ES-I3 (cell line): ENCODE results near the gene SLC38A9.

Experiments used
- H3K36me3 ChIP-seq: 2 replicates; pipeline ENCODE4 v1.6.1; 2013; ENCODE audit warnings: mild to moderate bottlenecking, low read length, control low read depth, moderate library complexity; ENCODE audit not compliant: insufficient read depth
- H3K4me1 ChIP-seq: 2 replicates; pipeline ENCODE4 v1.6.1; 2013; ENCODE audit warnings: mild to moderate bottlenecking, control low read depth, low read length; ENCODE audit not compliant: insufficient read depth
- H3K9ac ChIP-seq: 2 replicates; pipeline ENCODE4 v1.6.1; 2013; ENCODE audit warnings: low read depth, mild to moderate bottlenecking, low read length, moderate library complexity
- H3K9me3 ChIP-seq: 2 replicates; pipeline ENCODE4 v1.6.1; 2013; ENCODE audit warnings: mild to moderate bottlenecking, low read length, moderate library complexity; ENCODE audit not compliant: control insufficient read depth, insufficient read depth

The SLC38A9 gene

DNA sequence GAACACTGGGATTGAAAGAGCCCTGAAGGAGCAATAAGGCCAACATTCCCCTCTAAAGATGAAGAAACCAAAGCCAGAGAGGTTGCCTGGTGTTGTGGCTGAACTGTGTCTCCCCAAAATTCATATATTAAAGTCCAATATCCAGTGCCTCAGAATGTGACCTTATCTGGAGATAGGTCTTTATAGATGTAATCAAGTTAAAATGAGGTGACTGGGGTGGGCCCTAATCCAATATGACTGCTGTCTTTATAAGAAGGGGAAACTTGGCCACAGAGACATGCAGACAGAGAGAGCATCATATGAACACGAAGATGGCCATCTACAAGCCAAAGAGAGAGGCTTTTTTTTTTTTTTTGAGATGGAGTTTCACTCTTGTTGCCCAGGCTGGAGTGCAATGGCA lies 110.5 kb downstream of the SLC38A9 start:
- Histone ChIP-seq H3K9ac (no peak overlapping the region), H3K36me3 (no peaks in the 10 kb centered on the region), H3K4me1 (peaks cover 38% of the 10 kb centered on the region), H3K9me3 (no peaks in the 10 kb centered on the region)

DNA sequence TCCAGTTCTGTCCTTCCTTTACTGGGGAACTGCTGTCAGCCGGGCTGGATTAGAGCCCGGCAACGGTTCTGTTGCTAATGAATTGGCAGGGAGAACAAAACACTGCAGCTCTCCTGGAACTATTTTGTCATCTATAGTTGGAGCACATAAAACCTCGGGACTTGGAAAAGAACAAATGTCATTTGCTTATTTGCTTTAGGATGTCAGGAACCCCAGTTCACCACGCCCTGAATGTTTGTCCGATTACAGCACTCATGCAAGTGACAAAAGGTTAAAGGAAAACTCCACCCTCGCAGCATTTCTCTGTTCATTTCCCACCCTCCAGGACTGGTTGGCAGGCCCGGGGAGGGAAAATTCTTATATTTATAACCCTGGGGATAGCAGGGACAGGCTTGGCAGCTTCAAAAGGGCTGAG lies 110.9 kb downstream of the SLC38A9 start:
- Histone ChIP-seq H3K4me1 (peaks cover 38% of the 10 kb centered on the region), H3K9ac (no peak overlapping the region)

DNA sequence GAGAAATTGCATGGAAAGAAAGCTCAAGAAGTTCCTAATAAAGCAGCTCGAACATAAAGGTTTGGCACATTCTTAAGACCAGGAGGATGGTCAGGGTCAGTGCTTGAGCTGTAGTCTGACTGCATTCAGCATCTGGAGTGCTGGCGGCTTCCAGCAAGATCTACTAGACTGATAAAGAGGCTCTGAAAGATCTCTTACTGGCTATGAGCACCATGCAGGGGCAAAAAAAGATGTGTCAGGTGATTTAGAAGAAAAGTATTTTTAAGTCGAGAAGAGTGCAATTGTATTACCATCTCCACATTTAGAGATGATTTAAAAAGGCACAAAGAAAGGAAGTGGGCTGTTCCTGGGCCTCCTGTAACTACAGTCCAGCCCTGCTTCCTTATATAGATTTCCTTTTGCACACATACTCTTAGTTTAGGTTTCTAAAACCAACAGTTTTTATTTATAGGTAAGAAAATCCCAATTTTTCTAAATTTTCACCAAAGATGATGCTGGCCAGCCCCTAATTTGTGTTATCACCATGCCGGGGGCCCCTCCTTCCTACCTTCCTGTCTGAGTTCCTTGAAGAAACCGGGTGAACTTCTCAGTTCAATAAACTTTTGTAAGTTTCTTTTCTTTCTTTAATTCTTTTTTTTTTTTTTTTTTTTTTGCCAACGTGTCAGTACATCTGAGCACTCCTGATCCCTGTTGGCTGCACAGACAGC lies 111.5 kb downstream of the SLC38A9 start:
- Histone ChIP-seq H3K9ac (no peak overlapping the region), H3K36me3 (no peaks in the 10 kb centered on the region), H3K4me1 (peaks cover 38% of the 10 kb centered on the region), H3K9me3 (no peaks in the 10 kb centered on the region)

More for the DNA sequence above, 110.9 kb downstream of the SLC38A9 start:
- no peaks in the 10 kb centered on the region for H3K36me3 ChIP-seq
- no peaks in the 10 kb centered on the region for H3K9me3 ChIP-seq

DNA sequence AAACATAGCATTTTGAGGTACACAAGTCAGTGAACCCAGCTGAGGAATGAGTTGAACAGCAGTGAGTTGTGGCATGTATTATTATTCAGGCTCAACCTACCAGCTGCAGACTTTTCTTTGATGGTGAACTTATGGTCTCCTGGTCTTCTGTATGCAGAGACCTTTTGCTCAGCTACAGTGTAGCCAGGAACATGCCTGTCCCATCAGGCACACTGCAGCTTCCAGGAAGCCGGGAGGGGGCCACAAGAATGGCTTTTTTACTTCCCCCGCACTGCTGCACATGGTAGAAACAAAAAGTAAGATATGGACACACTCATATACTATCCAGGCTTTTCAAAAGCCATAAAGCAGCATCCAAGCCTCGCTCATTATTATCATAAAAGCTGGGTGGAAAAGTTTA lies 112.0 kb downstream of the SLC38A9 start:
- H3K9ac ChIP-seq, result no peak overlapping the region
- H3K36me3 ChIP-seq, result no peaks in the 10 kb centered on the region
- peaks cover 38% of the 10 kb centered on the region for H3K4me1 ChIP-seq
- H3K9me3 ChIP-seq, result no peaks in the 10 kb centered on the region

DNA sequence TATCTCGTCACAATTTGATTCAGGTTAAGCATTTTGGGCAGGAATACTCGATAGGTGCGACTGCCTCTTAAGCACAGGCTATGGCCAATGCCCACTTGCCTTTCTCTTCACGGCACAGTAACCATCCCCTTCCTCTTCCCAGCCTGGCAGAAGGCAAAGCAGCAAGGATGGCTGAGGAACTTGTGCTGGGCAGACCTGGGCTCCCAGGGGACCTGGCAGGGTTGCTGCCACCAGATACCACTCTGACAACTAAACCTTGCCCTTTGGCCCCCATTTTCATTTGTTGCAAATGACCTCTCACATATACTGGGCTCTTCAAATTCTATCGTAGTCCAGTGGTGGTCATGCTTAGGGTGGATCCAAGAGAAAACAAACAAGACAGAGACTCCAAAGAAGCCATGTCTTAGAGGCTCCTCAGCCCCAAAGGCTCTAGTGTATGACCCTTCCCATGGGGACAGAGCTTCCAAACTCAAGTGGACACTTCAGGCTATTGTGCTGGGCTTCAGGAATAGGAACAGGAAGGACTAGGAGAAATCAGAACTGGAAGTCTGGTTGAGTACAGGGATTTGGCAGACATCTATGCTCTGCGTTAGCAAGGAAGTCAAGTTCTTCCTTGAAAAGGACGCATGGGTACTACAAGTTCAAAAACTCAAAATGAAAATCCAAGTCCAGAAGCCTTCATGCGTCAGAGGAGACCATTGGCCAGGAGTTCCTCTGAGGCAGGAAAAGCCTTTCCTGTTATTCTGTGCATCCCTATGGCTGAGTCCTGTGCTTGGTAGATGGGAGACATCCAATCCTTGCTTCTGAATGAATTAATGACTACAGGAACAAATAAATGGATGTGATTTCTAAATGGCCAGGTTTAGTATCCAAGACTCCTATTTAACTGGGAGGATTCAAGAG lies 112.7 kb downstream of the SLC38A9 start:
- Histone ChIP-seq H3K36me3 (no peaks in the 10 kb centered on the region), H3K9ac (no peak overlapping the region), H3K9me3 (no peaks in the 10 kb centered on the region), H3K4me1 (peaks cover 38% of the 10 kb centered on the region)

DNA sequence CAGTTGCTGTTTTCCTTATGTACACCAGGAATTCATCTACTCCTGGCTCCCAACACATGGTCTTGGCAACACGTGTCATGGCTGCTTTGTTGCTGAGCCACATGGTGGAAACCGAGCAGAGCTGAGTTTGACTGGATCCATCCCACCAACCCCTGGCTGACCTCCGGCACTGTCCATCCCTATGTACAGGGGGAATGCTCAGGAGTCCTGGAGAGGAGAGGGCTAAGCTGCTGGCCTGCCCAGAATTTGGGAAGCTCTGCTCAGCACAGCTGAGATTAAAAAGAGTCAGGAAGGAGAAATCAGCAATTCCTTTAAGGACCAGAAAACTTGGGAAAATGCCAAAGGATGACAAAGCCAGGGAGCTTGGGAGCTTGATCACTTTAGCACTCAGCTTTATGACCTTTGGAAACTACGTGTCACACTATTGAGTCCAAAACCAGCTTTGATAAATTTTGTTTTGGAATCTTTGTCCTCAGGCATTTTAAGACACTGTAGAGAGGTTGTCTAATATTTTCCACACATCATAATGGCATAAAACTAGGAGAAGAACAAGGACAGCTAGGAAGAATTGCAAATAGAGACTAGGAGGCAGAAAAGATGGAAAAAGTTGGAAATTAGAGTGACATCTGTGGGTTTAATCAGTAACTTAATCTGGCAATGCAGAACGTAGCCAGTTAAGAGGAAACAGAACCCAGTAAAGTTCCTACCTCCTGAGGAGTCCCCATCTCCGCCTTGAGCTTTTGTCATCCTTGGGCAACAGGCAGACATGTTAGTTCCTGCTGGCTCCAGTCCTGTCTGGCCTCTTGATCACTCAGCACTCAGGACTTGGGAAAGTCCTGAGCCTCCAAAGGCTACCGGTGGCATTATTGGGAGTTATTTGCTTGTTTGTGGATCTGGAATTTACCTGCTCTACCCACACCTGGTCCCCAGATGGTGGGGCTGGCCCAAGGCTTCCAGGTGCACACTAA lies 114.8 kb downstream of the SLC38A9 start:
- Histone ChIP-seq H3K9ac (no peak overlapping the region), H3K9me3 (no peaks in the 10 kb centered on the region), H3K4me1 (peaks cover 19% of the 10 kb centered on the region), H3K36me3 (no peaks in the 10 kb centered on the region)

DNA sequence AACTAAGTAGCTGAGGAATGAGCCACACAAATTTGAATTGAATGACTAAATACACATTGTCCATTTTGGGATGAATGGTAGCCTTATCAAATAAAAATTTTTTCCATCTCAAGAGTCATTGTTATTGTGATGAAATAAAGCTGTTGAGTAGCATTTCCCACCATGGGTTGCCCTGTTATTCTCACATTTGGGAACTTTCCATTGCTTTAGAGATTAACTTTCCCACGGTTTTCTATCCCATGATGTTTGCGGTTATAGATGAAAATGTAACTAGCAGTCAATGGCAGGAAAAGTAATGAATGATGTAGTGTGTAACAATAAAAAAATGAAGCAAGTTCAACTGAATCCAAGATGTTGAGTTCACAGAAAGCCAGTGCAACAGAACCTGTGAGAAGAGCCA lies 117.5 kb downstream of the SLC38A9 start:
- H3K4me1 ChIP-seq, result peaks cover 7% of the 10 kb centered on the region; the same call in 1 of the 2 replicates
- H3K9ac ChIP-seq, result no peak overlapping the region
- no peaks in the 10 kb centered on the region for H3K9me3 ChIP-seq
- H3K36me3 ChIP-seq, result no peaks in the 10 kb centered on the region

DNA sequence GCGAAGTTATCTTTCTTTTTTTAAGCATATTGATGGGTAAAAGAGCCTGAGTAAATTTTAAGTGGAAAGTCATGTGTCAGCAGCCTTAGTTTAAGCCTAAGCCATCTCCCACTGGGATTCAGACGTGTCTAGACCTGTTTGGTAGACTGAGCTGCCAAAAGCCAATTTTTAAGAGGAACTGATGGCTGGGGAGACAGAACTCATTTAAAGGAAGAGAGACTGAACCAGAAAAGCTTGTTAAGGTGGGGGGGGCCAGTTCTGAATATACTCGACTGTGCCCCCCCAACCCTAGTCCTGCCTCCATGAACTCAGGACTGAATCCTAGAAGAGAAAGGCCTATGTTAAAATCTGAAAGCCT lies 119.0 kb downstream of the SLC38A9 start:
- no peaks in the 10 kb centered on the region for H3K36me3 ChIP-seq
- H3K9ac ChIP-seq, result no peak overlapping the region
- peaks cover 7% of the 10 kb centered on the region; the same call in 1 of the 2 replicates for H3K4me1 ChIP-seq
- H3K9me3 ChIP-seq, result no peaks in the 10 kb centered on the region

DNA sequence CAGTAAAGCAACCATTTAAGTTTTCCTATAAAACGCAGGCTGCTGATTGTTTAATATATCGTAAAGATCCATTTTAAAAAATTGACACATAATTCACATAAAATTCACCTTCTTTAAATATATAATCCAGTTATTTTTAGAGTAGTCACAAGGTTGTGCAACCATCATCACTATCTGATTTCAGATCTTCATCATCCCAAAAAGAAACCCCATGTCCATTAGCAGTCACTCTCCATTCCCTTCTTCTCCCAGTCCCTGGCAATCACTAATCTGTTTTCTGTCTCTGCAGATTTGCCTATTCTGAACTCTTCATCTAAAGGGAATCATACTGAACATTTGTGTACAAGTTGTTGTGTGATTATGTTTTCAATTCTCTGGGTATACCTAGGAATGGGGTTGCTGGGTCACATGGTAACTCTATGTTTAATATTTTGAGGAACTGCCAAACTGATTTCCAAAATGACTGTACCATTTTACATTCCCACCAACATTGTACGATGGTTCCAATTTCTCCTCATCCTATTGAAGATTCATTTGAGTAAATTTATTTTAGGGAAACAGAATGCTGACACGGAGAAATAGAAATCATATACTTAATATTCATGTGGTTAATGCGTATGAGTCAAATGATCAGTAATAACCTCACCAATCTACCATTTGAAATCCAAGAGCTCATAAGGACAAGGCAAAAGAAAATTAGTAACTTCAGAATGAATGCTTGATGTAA lies 119.6 kb downstream of the SLC38A9 start:
- no peak overlapping the region for H3K9ac ChIP-seq
- no peaks in the 10 kb centered on the region for H3K9me3 ChIP-seq
- H3K4me1 ChIP-seq, result peaks cover 4% of the 10 kb centered on the region; the same call in 1 of the 2 replicates
- no peaks in the 10 kb centered on the region for H3K36me3 ChIP-seq

DNA sequence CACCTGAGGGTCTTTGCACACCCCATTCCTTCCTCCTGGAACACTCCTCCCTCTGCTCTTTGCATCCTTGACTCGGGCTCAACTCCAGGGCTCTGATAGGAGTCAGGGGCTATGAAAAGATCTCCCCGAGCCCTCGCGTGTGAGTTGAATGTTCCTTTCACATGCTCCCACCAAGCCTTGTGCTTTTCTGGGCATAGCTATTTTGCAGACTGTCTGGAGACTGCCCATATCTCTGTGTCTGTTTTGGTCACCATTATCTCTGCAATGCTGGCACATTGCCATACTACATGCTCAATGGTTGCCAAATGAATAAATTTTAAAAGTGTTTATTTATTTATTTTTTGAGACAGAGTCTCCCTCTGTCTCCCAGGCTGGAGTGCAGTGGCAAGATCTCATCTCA lies 120.4 kb downstream of the SLC38A9 start:
- Histone ChIP-seq H3K9me3 (no peaks in the 10 kb centered on the region), H3K4me1 (no peaks in the 10 kb centered on the region), H3K36me3 (no peaks in the 10 kb centered on the region), H3K9ac (no peak overlapping the region)

DNA sequence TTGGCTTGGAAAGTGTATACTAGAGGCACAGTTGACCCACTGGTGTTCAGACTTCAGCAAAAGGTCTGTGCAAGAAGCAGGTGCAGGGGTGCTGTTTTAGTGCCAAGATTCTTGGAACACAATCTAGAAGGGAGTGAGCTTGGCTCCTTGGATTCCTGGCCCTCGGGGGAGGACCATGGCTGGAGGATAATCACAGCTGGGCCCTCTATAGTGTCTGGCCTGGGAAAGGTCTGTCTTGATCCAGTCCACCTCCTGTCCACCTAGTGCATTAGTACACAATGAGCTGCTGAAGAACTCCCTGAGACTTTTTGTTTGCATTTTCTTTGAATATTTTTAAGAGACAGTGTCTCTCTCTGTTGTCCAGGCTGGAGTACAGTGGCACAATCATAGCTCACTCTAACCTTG lies 126.9 kb downstream of the SLC38A9 start:
- H3K9me3 ChIP-seq, result no peaks in the 10 kb centered on the region
- H3K9ac ChIP-seq, result no peak overlapping the region
- peaks cover 4% of the 10 kb centered on the region; the same call in 1 of the 2 replicates for H3K4me1 ChIP-seq
- H3K36me3 ChIP-seq, result no peaks in the 10 kb centered on the region

DNA sequence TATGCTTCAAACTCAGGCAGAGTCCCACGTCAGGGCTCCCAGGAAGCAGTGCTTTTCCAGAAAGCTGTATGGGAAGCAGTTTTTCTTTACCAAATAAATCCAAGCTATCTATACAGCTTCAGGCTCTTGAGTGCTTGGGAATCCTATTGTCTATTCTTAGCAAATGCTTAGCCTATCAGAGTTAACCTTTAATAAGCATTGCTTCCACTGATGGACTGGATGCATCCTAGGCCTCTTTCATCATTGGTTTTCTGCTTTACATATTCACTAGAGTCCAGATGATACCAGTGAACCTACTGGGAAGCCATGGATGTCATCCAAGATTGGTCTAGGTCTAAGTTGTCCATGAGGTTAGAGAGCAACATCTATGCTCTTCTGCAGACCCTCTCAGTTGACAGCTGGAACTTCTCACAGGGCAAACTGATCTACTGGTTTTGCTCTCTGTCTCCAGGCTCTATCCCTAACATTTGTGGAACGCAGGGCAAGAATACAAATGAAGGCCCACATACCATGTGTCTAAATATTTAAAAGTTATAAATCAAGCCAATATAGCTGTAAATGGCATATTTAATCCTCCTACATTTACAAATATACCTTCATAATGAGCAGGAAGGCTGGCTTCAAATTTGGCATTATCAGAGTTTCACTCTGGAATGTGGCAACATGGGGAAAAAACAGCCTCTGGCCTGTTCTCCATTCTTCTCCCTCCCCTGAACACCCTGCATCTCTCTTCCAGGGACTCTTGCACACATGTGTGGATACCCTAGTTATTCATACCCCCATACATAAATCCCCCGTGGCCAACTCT lies 127.5 kb downstream of the SLC38A9 start:
- peaks cover 4% of the 10 kb centered on the region; the same call in 1 of the 2 replicates for H3K4me1 ChIP-seq
- H3K9me3 ChIP-seq, result no peaks in the 10 kb centered on the region
- H3K9ac ChIP-seq, result no peak overlapping the region
- no peaks in the 10 kb centered on the region for H3K36me3 ChIP-seq

DNA sequence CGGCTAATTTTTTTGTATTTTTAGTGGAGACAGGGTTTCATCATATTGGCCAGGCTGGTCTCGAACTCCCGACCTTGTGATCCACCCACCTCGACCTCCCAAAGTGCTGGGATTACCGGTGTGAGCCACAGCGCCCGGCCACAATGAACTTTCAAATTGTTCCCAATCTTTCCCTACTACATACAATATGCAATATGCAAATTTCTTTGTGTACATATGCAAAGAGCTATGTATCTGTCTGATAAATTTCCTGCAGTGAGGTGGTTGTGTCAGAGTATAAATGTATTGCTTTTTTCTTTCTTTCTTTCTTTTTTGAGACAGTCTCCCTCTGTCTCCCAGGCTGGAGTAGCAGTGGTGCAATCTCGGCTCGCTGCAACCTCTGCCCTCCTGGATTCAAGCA lies 128.5 kb downstream of the SLC38A9 start:
- Histone ChIP-seq H3K9me3 (no peaks in the 10 kb centered on the region), H3K9ac (no peak overlapping the region), H3K36me3 (no peaks in the 10 kb centered on the region), H3K4me1 (peaks cover 4% of the 10 kb centered on the region)
